Measurements from ENCODE around the gene LDB2. TPM values are rescaled to one million over a fixed set of nuclear protein-coding genes. Genes with fewer than 3 reads are reported as not detected.

The LDB2 gene
- total RNA-seq, 1 experiment from 2014 or later, result not detected

GRCh38 chr4:16894406-16894805, 4.0 kb downstream of the LDB2 start:
- no peak overlapping the region for H3K4me3 ChIP-seq (ENCODE audit: low read length)
- no TSS peak for BruUV-seq (replicated peaks)
- no peaks in the 10 kb centered on the region for H3K9me3 ChIP-seq (ENCODE audit: low read length)
- H3K4me1 ChIP-seq (ENCODE audit: insufficient read depth, low read length), result no peaks in the 10 kb centered on the region
- H3K79me2 ChIP-seq (ENCODE audit: low read length), result no peaks in the 10 kb centered on the region
- no peak overlapping the region for H3K27ac ChIP-seq (ENCODE audit: low read length)
- no peak overlapping the region for H2AFZ ChIP-seq (ENCODE audit: low read length)
- no peak overlapping the region for H3K9ac ChIP-seq (ENCODE audit: low read length)
- ChIA-PET CTCF (no interaction called here), POLR2A (ENCODE audit: unreplicated experiment) (no interaction called here)
- intact Hi-C loops (cut with micrococcal nuclease), result no loop called here
- H3K36me3 ChIP-seq (ENCODE audit: low read depth, low read length), result no peaks in the 10 kb centered on the region
- no peak for ATAC-seq
- no peaks in the 10 kb centered on the region for H3F3A ChIP-seq (ENCODE audit: low read length, unreplicated experiment)
- H4K20me1 ChIP-seq (ENCODE audit: low read length), result no peaks in the 10 kb centered on the region
- TF ChIP-seq, protein P1, sequence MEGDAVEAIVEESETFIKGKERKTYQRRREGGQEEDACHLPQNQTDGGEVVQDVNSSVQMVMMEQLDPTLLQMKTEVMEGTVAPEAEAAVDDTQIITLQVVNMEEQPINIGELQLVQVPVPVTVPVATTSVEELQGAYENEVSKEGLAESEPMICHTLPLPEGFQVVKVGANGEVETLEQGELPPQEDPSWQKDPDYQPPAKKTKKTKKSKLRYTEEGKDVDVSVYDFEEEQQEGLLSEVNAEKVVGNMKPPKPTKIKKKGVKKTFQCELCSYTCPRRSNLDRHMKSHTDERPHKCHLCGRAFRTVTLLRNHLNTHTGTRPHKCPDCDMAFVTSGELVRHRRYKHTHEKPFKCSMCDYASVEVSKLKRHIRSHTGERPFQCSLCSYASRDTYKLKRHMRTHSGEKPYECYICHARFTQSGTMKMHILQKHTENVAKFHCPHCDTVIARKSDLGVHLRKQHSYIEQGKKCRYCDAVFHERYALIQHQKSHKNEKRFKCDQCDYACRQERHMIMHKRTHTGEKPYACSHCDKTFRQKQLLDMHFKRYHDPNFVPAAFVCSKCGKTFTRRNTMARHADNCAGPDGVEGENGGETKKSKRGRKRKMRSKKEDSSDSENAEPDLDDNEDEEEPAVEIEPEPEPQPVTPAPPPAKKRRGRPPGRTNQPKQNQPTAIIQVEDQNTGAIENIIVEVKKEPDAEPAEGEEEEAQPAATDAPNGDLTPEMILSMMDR (conservative IDR thresholded peaks at IDR 0.05; ENCODE audit: low read depth, low read length), result no peak
- TF ChIP-seq EZH2 (IDR thresholded peaks at IDR 0.05; ENCODE audit: low read length, unreplicated experiment) (no peak), EZH2phosphoT487 (IDR thresholded peaks at IDR 0.05; ENCODE audit: borderline replicate concordance, low read length) (no peak)
- DNase-seq, result no peak
- no peak overlapping the region for H3K4me2 ChIP-seq (ENCODE audit: low read length)
- peaks cover 56% of the 10 kb centered on the region for H3K27me3 ChIP-seq (ENCODE audit: low read length)
- H3K9me2 ChIP-seq (replicated peaks; ENCODE audit: low read length), result no peaks in the 10 kb centered on the region

- intact Hi-C loops (cut with micrococcal nuclease), result no loop called here
- ChIA-PET POLR2A (ENCODE audit: unreplicated experiment) (no interaction called here), CTCF (no interaction called here)
- Histone ChIP-seq H3K27me3 (ENCODE audit: low read length) (peaks cover 48% of the 10 kb centered on the region), H3K36me3 (ENCODE audit: low read depth, low read length) (no peaks in the 10 kb centered on the region), H3K9ac (ENCODE audit: low read length) (no peak overlapping the region), H2AFZ (ENCODE audit: low read length) (no peak overlapping the region), H3F3A (ENCODE audit: low read length, unreplicated experiment) (no peaks in the 10 kb centered on the region), H3K9me3 (ENCODE audit: low read length) (no peaks in the 10 kb centered on the region), H3K79me2 (ENCODE audit: low read length) (no peaks in the 10 kb centered on the region), H3K9me2 (replicated peaks; ENCODE audit: low read length) (no peaks in the 10 kb centered on the region), H3K4me2 (ENCODE audit: low read length) (no peak overlapping the region), H3K4me3 (ENCODE audit: low read length) (no peak overlapping the region), H3K4me1 (ENCODE audit: insufficient read depth, low read length) (no peaks in the 10 kb centered on the region), H3K27ac (ENCODE audit: low read length) (no peak overlapping the region), H4K20me1 (ENCODE audit: low read length) (no peaks in the 10 kb centered on the region)
- TF ChIP-seq EZH2 (IDR thresholded peaks at IDR 0.05; ENCODE audit: low read length, unreplicated experiment), result no peak
- TF ChIP-seq, protein P1 (conservative IDR thresholded peaks at IDR 0.05; ENCODE audit: low read depth, low read length), result no peak
- no peak for TF ChIP-seq EZH2phosphoT487 (IDR thresholded peaks at IDR 0.05; ENCODE audit: borderline replicate concordance, low read length)
- DNase-seq (no peak), ATAC-seq (no peak)
- BruUV-seq (replicated peaks), result no TSS peak
These were observed 5.2 kb downstream of the LDB2 start for GRCh38 chr4:16893141-16893651.

- H3K9ac ChIP-seq (ENCODE audit: low read length), result no peak overlapping the region
- H3K4me2 ChIP-seq (ENCODE audit: low read length), result no peak overlapping the region
- H3K4me1 ChIP-seq (ENCODE audit: insufficient read depth, low read length), result no peaks in the 10 kb centered on the region
- TF ChIP-seq EZH2phosphoT487 (IDR thresholded peaks at IDR 0.05; ENCODE audit: borderline replicate concordance, low read length) (no peak), EZH2 (IDR thresholded peaks at IDR 0.05; ENCODE audit: low read length, unreplicated experiment) (no peak)
- TF ChIP-seq, protein P1 (conservative IDR thresholded peaks at IDR 0.05; ENCODE audit: low read depth, low read length), result no peak
- no peaks in the 10 kb centered on the region for H3K36me3 ChIP-seq (ENCODE audit: low read depth, low read length)
- H3F3A ChIP-seq (ENCODE audit: low read length, unreplicated experiment), result no peaks in the 10 kb centered on the region
- no peak overlapping the region for H2AFZ ChIP-seq (ENCODE audit: low read length)
- no peaks in the 10 kb centered on the region for H3K79me2 ChIP-seq (ENCODE audit: low read length)
- no peak overlapping the region for H3K27ac ChIP-seq (ENCODE audit: low read length)
- H3K27me3 ChIP-seq (ENCODE audit: low read length), result peaks cover 34% of the 10 kb centered on the region
- no peak for ATAC-seq
- H3K4me3 ChIP-seq (ENCODE audit: low read length), result no peak overlapping the region
- H4K20me1 ChIP-seq (ENCODE audit: low read length), result no peaks in the 10 kb centered on the region
- ChIA-PET POLR2A (ENCODE audit: unreplicated experiment) (no interaction called here), CTCF (no interaction called here)
- no peaks in the 10 kb centered on the region for H3K9me2 ChIP-seq (replicated peaks; ENCODE audit: low read length)
- no peaks in the 10 kb centered on the region for H3K9me3 ChIP-seq (ENCODE audit: low read length)
- BruUV-seq (replicated peaks), result no TSS peak
- intact Hi-C loops (cut with micrococcal nuclease), result no loop called here
- no peak for DNase-seq
These were observed 7.8 kb downstream of the LDB2 start for GRCh38 chr4:16890651-16891050.

Measured in PC-3 (cell line).